SK-N-SH treated with all-trans-retinoic acid at 6 μM for 48 hours (cell line): ENCODE data around the gene PLCD3.

ENCODE experiments used
- CREB5 ChIP-seq: fragments of 250-450 bp; sonication (Bioruptor Pico); IDR thresholded peaks from 2 replicates; pipeline ENCODE4 v1.5.1; 2020; ENCODE audit warnings: low read depth, mild to moderate bottlenecking, moderate library complexity
- CSRNP3 ChIP-seq: fragments of 250-450 bp; sonication (Bioruptor Pico); IDR thresholded peaks from 2 replicates; pipeline ENCODE4 v1.5.1; 2021; ENCODE audit warnings: mild to moderate bottlenecking, moderate library complexity
- ESRRG ChIP-seq: fragments of 250-450 bp; sonication (Bioruptor Pico); IDR thresholded peaks from 2 replicates; pipeline ENCODE4 v1.6.1; 2021; ENCODE audit warnings: mild to moderate bottlenecking
- ZC3H10 ChIP-seq: fragments of 250-450 bp; sonication (Bioruptor Pico); IDR thresholded peaks from 2 replicates; pipeline ENCODE4 v1.5.1; 2021; ENCODE audit warnings: mild to moderate bottlenecking, moderate library complexity
- ZFP30 ChIP-seq: fragments of 450-650 bp; formaldehyde crosslinking; IDR thresholded peaks from 2 replicates; pipeline ENCODE4 v1.5.0; 2022; ENCODE audit warnings: mild to moderate bottlenecking, moderate library complexity

- TF ChIP-seq ZFP30 (CRISPR knock-in tag) (no peak), CREB5 (CRISPR knock-in tag) (no peak), CSRNP3 (no peak), ESRRG (CRISPR knock-in tag) (no peak), ZC3H10 (CRISPR knock-in tag) (no peak)
Measured at GRCh38 chr17:45155483-45155882, 23.2 kb upstream of the PLCD3 start.
